ENCODE results near the gene SRSF2.
"Not testable (repeated sequence)": the region's sequence is repeated elsewhere in the genome, so short reads cannot be mapped to it uniquely, and the experiment has no call there.

Gene SRSF2

DNA sequence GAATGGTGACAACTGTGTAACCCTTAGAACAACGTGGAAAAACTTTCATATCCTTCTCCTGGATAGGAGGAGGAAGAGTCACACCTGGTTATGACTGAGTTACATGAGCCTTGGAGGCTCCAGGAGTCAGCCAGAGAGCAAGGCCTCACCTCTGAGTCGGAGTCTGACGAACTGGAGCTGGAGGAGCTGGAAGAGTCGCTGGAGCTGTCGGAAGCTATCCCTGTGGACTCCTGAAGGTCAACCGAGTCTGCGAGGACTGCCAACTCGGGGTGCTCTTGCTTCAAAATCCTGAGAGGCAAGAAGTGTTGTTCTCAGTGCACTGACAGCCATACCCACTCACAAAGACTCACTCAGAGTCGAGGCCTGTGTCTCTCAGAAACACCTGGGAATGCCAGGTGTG is 16.9 kb downstream of the SRSF2 start:
- no peak for DNase-seq

GRCh38 chr17:76718516-76718915 is 18.6 kb downstream of the SRSF2 start:
- DNase-seq = no peak

GRCh38 chr17:76716839-76717215 is 20.3 kb downstream of the SRSF2 start:
- no peak for DNase-seq

DNA sequence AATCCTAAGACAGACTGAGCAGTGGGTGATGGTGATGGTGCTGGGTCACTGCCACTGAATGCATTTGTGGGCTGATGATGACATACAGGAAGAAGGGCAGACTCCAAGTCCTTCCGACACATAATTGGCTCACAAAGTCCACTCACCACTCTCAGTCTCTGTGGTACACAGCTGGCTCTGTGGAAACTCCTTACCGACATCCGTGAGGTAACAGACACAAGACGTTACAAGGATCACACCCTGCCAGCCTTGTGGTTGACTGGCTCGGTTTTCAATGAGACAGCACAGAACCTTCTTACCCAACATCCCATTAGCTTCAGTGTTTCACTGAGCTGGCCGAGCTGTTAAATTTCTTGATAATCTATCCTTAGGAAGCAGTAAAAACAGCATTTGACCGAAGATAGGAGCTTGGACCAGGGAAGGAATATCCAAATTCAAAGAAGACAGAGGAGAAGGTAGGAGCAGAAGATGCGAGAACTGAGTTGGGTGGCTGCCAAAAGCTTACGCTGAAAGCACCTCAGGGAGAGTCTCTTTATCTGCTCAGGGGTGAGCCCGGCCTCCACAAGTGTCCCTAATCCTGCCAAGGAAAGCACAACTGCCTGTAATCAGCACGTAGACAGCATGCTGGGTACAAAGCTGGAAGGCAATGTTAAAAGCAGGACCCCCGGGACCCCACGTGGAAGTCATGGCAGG is 20.8 kb downstream of the SRSF2 start:
- DNase-seq = no peak

DNA sequence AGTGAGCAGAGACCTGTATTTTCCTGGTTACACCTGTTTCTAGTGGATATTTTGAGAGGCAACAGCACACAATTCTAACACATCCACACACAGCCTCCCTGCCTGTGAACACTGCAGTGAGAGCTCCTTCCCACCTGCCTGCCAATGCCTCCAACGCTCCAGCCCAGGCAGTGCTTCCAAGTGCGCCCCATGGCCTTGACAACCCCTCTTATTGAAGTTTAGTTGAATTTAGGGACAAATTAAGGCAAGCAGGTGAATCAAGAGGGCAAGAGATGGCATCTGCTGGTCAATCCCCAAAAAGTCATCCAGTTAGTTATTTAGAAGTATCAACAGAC is 21.7 kb downstream of the SRSF2 start:
- DNase-seq = no peak

DNA sequence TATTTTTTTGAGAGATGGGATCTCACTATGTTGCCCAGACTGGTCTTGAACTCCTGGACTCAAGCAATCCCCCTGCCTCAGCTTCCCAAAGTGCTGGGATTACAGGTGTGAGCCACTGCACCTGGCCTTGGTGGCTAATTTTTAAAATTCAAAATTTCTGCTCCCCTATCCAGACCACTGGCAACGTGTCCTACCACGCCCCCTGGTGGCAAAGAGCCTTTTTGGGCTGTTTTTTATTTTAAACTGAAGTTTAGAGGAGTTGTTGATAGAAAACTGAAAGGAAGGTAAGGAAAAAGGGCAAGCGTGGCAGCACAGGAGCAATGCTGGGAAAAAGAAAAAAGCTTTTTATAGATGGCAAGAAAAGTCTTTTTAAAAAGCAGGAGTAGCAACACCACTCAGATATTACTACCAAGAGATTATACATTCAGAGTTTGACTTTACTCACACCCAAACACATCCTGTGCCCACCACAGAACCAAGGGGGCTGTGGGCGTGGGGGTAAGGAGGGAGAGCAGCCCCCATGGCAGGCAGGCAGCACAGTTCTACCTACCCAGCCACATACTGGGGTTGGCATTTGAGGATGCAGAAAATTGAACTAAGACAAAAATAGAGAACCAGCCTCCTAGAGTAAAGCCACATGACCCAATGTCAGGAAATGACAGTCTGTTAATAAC is 22.2 kb downstream of the SRSF2 start:
- no peak for DNase-seq

DNA sequence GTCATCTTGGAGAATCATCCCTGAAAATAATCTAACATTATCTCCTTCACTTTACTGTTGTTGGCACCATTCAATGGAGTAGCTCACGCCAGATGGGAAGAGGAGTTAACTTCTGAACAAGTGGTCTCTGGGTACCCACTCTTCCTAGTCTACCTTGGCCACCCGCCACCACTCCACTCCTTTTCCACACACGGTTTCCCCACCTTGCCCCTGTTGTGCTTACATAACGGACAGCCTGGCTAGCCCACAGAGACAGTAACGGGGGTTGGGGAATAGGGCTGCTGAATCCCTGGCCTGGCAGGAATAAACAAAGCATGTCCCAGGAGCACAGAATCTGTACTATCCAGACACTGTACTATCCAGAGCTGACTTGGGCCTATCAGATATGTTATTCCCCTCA is 22.8 kb downstream of the SRSF2 start:
- DNase-seq = no peak

DNA sequence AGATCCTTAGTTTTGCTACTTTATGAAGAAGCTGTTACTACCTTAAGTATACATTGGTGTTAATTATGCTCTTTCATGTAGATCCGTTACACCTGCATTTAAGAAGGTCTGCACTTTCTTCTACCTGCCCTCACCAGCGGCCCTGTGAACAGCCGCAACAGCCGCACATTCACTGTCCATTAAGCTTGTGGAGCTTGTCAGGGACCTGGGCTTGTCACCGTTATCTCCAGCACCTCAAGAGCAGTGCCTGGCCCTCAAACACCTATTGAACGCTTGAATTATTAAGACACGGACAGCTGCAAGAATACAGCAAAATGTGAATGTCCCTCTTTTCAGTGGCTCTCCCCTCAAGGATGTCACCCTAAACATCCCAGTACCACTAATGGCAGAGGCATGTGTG is 23.4 kb downstream of the SRSF2 start:
- no peak for DNase-seq

- DNase-seq = not testable (repeated sequence)
Measured at GRCh38 chr17:76712321-76712720, 24.8 kb downstream of the SRSF2 start.

GRCh38 chr17:76710863-76711611 is 26.1 kb downstream of the SRSF2 start, which contains the start of gene MXRA7:
Gene MXRA7 (minus strand): TSS chr17:76710965. CDS start chr17:76710946, 19 bp downstream.
- DNase-seq = peak; percentile 65

GRCh38 chr17:76709951-76710862 is 26.9 kb downstream of the SRSF2 start:
- not testable (repeated sequence) for DNase-seq

DNA sequence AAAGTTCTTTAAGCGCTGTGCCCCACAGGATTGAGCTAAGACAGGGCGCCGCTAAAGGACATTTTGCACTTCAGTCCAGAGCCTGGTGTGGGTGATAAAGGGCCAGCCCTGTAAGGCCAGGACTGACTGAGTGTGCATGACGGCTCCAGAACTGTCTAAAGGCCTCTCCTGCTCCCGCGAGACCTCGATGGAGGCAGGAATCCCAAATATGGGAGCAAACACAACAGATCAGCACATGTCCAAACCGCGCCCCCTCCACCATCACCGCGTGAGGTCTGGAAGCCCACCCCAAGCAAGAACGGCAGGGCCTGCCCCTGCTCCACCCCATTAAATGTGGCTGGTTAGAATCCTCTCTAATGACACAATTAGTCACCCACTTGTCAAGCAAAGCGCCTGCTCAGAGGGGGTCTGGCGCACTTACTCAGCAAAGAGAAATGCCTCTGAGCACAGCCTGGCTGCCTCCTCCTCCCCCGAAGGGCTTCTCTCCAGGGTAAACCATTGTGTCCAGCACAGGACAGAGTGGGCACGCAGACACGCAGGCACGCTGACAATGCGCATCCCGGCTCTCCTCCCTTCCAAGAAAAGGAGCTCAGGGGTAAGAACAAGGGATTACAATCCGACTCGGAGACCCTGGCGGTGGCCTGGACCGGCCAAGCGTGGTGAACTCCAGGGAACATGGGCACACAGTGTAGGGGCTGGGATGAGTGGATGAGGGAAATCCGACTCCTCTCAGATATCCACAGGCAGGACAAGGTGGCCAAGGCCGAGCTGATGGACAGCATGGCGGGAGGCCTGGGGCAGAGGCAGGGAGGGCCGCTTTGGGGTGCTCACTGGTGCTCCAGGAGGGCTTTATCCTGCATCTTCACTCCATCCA is 27.8 kb downstream of the SRSF2 start:
- DNase-seq = peak; percentile 32

GRCh38 chr17:76707985-76708807 is 28.9 kb downstream of the SRSF2 start:
- peak; percentile 96 for DNase-seq

DNA sequence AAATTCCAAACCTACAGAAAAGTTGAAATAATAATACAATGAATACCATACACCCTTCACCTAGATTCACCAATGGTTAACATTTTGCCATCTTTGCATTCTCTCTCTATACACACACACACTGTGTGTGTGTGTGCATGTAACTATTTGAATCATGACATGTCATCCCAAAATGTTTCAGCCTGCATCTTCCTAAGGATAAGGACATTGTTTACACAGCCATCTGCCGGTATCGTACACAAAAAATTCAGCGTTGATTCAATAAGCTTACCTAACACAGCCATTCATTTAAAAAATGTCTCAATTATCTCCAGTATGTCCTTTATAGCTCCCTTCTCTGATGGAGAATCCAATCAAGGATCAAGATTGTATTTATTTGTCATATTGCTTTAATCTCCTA is 30.3 kb downstream of the SRSF2 start:
- DNase-seq = no peak

GRCh38 chr17:76704805-76705204 is 32.3 kb downstream of the SRSF2 start:
- no peak for DNase-seq

DNA sequence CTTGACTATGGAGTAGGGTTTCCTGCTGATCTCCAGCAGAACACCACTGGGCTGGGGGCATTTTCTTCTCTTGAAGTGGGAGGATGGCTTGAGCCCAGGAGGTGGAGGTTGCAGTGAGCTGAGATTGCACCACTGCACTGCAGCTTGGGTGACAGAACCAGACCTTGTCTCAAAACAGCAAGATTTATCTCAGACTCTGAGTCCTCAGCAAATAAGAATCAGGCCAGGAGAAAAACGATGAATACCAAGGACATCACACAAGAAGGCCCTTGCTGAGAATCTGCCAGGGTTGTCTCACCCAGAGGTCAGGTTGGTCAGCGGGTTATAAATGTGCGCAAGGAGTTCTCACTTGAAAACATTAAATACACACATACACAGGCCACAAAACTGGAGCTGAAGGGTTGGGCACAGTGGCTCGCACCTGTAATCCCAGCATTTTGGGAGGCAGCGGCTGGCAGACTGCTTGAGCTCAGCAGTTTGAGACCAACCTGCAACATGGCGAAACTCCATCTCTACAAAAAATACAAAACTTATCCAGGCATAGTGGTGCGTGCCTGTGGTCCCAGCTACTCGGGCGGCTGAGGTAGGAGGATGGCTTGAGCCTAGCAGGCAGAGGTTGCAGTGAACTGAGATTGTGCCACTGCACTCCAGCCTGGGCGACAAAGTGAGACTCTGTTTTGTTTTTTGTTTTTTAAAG is 34.0 kb downstream of the SRSF2 start:
- DNase-seq = no peak

- DNase-seq = no peak
Measured at GRCh38 chr17:76702076-76702475, 35.1 kb downstream of the SRSF2 start.

DNA sequence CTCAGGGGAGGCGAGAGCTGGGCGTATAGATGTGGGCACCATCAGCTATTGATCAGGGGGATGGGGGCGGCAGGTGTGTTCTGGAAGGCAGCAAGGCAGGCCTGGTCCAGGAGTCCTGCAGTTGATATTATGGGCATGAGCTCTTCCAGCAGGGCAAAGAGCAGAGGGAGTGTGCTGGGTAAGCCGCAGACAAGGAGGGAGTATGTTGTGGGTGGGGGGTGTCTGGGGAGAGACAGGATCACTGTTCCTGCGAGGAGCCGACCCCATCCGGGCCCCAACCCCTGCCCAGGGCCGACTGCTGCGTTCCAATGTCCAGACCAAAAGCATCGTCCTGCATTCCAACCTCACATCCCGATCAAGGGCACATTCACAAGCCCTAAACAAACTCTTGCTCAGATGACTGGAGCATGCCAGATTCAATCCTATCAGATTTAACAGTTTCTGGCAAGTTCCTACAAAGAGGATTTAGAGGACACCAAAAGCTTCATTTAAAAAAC is 35.6 kb downstream of the SRSF2 start:
- DNase-seq = no peak

DNA sequence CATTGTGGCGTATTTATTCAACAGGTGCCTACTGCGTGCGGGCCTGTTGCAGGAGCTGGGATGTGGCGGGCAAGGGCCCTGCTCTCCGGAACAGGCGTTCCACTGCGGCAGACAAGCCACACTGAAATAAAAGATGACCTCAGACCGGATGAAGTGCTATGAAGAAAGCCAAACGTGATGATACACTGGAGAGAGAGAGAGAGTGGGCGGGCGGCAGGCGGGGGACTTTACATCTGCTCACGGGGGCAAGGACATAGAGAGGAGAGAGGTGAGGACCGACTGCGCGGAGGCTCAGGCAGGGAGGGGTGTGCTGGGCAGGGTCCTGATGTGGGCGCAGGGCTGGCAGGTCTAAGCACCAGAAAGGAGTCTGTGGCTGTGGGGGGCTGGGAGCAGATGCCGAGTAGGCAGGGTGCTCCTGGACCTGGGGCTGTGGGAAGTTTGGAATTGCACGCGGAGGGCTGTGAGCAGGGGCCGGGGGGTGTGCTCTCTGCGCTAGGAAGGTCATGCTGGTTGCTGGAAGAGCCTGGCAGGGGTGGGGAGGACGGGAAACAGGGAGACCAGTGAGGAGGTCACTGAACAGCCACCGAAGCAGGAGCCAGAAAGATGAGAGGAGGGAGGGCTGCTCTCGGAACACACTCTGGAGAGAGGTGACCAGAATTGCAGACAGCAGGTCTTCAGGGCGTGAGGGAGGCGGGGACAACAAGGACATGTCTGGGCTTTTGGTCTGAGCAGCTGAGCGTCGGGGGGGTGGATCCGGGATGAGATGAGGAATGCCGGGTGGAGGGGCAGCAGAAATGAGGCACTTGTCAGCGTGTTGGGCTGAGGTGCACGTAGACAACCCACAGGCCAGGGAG is 36.3 kb downstream of the SRSF2 start:
- no peak for DNase-seq
